ENCODE measurements around the gene ASPG.
"Not testable (repeated sequence)": the region's sequence is repeated elsewhere in the genome, so short reads cannot be mapped to it uniquely, and the experiment has no call there.

Gene ASPG

DNA sequence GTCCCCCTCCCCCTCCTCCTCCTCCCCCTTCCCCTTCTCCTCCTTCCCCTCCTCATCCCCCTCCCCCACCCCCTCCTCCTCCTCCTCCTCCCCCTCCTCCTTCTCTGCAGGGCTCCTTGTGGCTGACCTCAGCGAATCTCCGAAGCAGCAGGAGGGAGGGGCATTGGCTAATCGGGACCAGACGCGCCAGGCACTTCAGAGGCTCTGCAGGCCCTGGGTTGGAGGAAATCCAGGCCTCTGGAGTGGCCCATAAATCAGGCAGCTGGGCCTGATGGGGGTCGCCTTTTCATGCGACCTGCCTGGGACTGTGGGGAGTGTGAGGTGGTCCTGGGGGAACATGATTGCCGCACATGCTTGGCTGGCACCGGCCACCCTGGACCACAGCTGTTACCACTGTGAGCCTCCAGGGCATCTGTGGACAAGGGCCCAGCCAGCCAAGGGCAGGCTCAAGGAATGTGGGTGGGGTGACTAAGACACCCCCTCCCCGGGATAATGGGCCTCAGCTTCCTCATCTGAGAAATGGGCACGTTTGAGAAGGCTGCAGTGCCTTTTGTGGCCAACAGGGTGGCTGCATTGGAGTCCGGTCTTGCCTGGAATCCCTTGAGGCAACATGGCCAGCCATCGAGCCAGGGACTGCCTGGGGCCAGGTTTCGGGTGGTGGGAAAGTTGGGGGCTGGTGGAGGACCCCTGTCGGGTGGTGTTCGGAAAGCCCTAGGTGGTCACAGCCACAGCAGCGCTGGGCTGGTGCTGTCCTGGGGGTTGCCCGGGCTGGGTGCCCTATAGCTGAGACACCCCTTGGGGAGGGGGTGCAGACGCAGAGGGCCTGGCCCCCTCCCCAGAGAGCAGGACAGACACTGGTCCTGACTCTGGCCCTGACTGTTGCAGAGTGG, 64.9 kb downstream of the ASPG start:
- DNase-seq = no peak

DNA sequence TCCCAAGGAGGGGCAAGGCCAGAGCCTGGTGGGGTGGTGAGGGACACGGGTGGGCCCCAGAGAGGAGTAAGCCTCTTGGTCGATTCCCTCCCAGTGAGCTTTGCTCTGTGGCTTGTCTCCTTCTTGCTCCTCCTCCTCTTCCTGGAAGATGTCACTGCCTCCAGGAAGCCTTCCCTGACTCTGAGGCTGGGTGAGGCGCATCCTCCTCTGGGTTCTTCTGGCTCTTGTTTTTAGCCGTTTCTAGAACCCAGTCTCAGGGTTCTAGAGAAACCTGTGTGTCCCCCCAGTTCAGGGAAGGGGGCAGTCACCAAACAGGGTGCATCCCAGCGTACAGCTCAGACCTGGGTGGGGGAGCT, 65.5 kb downstream of the ASPG start:
- no peak for DNase-seq

DNA sequence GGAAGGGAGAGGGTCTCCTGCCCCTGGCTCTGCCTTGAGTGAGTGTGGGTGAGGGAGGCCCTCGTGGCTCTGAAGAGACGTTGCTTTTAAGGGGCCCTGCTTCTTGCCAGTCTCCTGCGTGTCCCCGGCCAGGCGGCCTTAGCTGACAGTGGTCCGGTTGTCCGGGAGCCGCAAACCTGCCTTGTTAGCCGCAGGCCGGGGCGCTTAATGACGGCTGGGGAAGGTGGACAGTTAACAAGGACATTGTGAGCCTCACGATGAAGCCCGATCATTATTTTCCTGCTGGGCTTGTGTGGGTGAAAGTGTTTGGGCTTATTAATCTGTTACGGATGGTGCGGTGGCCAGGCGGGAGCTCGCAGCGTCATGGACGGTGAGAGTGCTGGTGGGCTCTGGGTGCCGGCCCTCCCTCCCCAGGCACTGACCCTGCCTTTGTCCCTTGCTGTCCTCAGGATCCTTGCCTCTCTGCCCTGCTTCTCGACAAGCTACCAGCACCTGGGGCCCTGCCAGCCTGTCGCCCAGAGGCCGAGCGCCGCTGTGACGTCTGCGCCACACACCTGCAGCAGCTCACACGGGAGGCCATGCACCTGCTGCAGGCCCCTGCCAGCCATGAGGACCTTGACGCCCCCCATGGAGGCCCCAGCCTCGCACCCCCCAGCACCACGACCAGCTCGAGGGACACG, 66.2 kb downstream of the ASPG start:
- no peak for DNase-seq

DNA sequence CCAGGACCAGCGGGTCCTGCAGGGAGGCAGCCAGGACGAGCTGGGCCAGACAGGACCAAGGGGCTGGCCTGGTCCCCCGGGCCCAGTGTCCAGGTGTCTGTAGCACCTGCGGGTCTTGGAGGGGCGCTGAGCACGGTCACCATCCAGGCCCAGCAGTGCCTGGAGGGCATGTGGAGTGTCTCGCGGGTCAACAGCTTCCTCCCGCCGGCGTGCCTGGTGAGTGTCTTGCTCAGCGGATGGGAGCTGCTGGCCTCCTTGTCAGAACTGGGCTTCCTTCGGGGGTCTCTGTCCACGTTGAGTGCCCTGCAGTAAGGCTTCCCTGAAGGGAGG, 66.7 kb downstream of the ASPG start:
- DNase-seq = no peak

DNA sequence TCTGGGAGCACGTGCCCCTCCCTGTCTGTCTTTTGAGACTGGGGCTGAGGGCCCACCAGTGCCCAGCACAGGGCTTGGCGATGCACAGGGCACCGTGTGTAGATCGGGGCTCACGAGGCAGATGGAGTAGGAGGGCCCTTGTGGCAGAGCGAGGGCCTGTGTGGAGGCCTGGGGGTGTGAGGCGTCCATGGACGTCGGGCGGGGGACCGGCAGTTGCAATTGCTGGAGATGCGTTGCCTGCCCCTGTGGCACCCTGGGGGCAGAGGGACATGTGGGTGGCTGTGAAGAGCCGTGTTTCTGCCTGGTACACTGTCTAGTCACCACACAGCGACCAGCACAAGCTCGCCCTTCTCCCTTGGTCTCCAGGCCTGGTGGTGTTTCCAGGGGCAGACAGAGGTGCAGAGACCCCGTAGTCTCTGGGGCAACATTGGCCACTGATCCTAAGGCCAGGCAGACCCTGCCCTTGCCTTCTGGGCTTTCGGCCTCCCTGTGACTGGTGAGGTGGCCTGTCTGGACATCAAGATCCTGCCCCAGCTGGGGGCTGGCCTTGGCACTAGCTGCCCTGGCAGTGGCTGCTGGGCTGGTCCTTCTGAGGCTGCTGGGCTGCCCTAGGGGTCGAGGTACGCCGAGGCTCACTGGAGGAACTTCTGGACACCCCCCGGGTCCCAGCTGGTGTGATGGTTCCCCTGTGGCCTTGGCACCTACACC, 67.3 kb downstream of the ASPG start:
- no peak for DNase-seq

DNA sequence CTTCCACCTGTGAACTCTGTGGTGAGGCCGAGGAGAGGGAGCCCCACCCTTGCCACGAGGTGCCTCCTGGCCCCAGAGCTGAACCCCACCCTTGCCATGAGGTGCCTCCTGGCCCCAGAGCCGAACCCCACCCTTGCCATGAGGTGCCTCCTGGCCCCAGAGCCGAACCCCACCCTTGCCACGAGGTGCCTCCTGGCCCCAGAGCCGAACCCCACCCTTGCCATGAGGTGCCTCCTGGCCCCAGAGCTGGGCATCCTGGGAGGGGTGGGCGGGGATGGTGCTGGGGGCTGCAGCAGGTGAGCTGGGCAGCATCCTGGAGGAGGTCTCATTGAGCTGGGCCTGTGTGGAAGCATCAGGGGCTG, 67.9 kb downstream of the ASPG start:
- not testable (repeated sequence) for DNase-seq

DNA sequence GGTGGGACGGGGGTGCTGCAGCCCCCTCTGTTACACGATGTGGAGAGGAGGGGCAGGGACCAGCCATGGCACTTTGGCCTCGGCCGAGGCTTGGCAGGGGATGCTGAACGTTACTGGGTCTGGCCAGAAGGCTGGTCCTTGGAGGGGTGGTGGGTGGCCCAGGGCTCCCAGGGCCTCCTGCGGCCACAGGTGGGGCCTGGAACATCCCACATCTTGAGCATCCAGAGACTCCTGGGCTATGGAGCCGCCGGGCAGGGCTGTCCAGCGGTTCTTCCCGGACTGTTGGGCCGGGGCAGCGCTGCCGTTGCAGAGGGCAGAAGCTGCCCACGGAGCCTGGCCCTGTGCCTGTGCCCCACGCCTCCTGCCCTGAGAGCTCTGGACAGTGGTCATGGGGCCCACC, 68.7 kb downstream of the ASPG start:
- DNase-seq = no peak

DNA sequence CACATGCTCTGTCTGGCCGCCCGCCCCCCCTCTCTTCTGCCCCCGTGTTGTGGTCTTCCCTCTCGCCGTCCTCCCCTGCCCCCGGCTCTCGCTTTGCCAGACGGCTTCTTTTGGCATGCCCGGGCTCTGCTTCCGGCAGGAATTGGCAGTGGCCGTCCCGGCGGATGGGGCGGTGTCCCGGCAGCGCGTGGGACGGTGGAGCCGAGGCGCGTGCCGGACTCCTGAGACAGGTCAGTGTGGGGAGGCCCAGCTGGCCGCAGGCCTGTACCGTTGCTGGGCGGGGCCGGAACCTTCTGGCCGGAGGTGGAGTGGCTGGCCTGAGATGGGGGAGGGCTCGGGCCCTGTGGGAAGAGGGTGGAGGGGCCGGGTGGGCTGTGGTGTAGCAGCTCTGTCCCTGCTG, 70.0 kb downstream of the ASPG start:
- no peak for DNase-seq

DNA sequence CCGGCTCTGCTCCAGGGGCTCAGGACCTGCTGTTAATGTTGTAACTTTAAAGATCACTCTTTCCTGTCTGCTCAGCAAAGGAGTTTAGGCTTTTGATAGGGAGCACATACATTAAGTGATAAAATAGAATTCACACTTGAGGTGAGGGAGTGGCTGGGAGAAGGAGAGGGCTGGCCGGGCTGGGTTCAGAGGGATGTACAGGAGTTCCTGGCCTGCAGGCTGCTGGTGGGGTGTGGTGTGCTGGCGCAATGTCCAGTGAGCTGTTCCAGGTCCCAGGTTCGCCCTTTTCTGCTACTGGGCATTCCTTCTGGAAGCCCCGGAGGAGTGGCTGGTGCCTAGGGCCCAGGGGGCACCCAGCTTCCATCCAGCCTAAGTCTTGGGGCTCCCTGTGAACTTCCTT, 70.6 kb downstream of the ASPG start:
- no peak for DNase-seq

DNA sequence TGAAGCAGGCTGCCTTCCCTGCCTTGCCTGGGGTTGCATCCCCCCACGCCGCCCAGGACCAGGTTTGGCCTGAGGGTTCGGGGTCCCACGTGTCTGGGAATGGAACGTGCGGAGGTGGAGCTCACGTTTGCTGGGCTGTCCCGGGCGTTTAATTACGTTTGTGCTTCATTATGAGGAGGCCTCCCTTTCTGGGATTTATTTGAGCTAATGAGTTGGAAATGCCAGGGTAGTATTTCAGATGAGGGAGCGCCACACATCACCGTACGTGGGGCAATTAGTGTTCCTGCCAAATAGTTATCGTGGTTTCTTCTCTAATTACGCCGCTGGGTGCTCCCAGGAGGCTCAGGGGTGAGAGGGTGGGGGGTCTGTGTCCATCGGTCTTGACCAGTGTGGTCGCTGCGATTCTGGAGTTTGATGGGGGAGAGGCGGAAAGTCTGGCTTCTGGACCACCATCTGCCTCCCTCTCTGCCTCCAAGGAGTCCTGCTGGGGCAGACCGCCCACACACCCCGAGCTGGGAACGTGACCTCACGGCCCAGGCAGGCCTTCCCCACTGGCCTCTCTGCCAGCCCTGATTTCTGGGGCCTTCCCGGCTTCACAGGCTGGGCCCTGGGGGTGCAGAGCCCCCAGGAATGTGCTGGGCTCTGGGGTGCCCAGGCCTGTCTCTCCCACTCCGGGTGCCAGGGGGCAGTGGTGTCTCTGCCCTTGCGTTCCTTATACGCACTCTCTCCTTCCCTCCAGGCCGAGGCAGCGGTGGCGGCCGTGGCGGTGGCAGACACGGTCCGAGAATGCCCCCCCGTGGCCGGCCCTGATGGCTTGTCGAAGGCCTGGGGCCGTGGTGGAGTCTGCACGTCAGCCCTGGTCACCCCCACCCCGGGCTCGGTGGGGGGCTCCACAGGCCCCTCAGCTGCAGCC, 71.8 kb downstream of the ASPG start:
- no peak for DNase-seq

DNA sequence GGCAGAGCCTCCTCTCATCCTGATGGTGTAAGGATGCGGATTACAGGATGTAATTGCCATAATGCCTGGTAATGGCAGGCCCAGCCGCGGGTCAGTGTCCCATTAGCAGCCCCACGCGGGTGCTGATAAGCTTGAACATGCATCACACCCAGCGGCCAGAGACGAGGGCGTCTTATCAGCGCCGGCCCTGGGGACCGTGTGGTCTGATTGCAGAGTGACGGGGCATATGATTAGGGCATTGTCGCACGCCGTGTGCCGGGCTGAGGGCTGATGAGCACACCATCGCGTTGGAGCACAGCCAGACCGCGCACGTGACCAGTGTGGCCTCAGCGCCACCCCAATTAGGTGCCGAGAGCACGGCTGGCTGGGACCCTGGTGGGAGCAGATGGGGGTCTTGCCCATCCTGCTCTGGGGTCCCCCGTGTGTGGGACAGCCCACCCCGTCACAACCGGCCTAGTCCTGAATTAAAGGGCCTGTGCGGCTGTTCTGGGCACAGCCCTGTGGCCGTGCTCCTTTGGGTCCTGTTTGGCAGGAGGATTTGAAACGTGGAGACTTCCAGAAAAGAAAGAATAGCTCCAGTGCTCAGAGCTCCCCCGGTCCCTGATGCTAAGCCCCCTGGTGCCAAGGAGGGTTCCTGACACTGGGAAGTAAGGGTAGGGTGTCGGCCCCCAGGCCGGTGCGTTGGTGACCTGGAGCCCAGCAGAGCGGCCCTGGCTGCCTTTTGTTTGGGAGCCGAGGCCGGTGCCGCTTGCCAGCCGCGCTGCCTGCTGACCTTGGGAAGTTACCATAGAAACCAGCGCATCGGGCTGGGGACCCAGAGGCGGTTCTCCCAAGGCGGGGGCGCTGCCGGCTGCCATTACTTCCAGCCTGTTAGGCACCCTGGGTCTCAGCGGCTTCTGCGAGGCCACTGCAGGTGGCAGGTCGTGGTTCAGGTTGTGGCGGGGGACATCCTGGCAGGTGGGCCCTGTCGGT, 73.6 kb downstream of the ASPG start:
- DNase-seq = no peak

DNA sequence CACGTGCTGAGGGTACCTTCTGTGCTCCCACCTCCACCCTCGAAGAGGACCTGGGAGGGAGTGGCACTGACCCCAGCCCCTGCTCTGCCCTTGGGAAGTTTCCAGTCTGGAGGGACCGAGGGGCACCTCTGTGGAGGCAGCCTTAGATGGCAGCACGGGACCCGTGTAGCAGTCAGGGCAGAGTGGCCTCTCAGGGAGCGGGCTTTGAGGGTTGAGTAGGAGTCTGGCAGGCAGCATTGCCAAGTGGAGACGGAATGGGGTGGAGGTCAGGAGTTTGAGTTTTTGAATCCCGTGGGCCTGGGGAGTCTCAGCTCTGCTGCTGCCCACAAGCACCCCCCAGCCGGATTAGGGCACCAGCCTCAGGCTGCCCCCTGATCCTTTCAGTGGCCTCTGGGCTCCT, 74.5 kb downstream of the ASPG start:
- DNase-seq = no peak

DNA sequence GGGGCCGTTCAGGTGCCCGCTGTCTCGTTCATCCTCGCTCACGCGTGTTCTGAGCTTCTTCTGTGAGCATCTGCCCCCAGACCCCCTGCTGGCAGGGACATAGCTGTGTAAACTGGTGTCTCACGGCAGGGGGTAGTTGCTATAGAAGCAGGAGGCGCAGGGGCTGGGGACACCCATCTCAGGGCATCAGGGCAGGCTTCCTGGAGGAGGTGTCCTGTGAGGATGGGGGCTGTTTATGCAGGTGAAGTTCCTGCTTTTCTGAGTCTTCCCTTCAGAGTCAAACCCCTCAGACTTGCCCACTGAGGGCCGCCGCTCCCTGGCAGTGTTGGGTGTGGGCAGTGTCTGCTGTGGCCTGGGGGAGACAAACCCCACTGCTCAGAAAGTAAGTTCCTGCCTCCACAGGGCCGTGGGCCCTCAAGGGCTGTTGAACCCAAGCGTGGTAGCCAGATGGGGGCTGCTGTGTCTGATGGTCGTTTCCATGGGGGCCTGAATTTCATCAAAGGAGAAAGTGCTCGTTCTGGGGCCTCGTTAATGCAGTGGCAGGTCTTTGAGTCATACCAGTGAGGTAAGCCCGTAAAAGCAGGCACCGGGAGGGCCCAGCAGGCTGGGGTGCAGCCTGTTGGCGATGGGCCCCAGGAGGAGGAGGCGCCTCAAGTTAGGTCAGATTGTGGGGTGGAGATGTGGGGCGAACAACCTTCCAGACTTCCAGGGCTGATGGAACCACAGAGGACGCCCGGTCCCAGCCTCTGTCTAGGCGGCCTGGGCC, 76.3 kb downstream of the ASPG start:
- DNase-seq = no peak

DNA sequence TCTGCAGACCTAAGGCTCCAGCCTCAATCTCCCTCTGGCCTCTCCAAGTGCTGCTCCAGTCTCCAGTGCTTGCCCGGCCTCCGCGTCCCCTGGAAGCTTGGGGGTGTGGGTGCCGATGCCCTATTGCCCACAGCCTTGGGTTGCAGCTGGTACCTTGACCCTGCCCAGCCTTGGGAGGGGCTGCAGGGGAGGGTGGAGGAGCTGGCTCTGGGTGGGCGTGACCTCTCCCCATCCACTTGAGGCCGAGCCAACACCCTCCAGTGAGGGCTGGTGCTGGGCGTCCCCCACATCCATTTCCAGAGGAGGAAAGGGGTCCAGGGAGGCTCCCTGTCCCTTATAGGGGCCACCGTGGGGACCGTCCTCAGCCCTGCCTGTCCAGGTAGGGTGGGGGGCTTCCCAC, 77.0 kb downstream of the ASPG start:
- DNase-seq = no peak

DNA sequence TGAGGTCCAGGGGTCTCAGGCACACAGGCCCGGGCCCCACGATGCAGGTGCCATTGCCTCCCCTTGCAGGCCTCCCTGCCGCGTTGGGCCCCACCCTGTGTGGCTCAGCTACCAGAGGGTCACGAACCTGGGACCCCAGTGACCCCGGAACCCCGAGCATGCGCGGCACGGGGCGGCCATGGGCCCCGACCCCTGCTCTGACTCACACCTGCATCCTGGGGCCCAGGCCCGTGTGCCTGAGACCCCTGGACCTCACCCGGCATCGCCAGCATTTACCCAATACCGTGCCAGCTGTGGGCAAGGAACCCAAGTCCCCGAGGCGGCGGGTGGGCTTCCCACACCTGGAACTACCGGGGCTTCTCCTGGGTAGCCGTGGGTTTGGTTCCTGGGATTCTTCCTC, 78.0 kb downstream of the ASPG start:
- DNase-seq = no peak

DNA sequence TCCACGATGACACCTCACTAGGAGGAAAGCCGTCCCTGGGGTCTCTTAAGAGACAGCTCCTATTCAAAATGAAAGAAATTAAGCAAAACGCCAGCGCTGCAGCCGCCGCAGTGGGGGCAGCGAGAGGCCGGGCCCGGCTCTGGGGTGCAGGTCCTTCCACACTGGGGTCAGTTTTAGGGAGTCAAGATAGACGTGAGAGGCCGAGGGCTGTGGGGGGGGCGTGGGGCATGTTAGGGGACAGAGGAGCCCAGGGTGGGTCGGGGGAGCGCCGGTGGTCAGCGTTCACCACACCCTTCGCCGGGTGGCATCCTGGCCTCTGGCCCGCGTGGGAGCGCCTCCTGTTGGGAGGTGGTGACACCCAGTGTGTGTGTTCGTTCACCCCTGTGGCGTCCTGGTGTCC, 78.5 kb downstream of the ASPG start:
- DNase-seq = no peak

DNA sequence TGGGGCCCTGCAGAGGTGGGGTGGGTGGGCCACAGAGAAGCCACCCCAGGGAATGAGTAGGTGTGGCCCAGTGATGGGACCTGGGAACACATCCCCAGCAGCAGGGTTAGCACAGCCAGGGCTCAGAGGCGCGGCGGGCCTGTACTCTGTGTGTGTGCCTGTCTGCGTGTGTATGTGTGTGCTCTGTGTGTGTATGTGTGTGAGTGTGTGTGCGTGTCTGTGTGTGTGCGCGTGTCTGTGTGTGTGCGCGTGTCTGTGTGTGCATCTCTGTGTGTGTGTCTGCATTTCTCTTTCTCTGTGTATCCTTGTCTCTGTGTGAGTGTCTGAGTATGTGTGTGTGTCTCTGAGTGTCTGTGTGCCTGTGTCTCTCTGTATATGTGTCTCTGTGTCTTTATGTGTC, 79.0 kb downstream of the ASPG start:
- DNase-seq = no peak

Measured in CD4-positive, alpha-beta T cell treated with Interferon gamma for 1 hour (primary cell).